ENCODE data around the gene NELL1. TPM values are rescaled to one million over a fixed set of nuclear protein-coding genes. Genes with fewer than 3 reads are reported as not detected.

The NELL1 gene
- total RNA-seq, result not detected in 2 replicates

DNA sequence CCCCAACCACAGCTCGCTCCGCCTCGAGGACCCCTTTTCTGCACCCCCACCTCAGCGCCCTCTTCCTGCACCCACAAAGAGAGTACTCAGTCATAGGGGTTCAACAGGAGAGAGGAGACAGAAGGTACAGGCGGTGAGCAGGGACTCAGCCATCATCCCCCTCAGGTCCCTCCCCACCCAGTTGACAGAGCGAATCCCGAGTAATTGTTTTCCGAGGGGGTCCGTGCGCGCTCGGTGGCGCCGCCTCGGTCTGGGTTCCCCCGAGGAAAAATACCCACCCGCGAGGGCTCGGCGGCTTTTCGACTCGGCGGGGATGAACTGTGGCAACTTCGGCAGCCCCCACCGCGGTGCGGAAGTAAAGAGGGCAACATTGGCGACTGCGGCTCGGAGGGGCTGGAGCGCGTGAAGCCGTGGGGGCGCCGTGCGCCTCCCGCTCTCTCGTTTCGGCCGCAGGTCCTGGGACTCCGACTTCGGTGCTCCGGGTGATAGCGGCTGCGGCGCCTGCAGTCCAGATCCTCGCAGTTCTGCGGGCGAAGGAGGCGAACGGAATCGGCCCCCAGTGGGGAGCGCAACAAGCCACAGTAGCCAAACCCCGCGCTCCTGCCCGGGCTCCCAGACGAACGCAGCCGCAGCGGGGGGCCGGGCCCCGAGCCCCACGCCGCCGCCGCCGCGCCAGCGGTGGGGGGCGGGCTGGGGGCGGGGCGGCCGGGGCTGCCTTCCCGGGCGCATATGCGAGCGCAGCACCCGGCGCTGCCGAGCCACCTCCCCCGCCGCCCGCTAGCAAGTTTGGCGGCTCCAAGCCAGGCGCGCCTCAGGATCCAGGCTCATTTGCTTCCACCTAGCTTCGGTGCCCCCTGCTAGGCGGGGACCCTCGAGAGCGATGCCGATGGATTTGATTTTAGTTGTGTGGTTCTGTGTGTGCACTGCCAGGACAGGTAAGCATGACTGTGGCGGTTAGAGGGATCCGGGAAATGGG, at the start of gene NELL1:
Gene NELL1 (plus strand): TSS at position 743 of the 976 bp plus-strand sequence.

Other genes starting within 250 kb of the NELL1 start
- not detected in 2 replicates for gene SLC6A5, start 70.0 kb upstream of the NELL1 start, total RNA-seq